Kidney epithelial cell (primary cell): ENCODE measurements around the gene RPUSD1. TPM values are rescaled to one million over a fixed set of nuclear protein-coding genes. Genes with fewer than 3 reads are reported as not detected.

Experiments used
- DNase-seq: peaks from one replicate; pipeline ENCODE4 v3.0.0-alpha.2; 2010; ENCODE audit warnings: low read depth
- H3K27me3 ChIP-seq: 2 replicates; pipeline ENCODE4 v1.6.0; 2011; ENCODE audit warnings: low read length; ENCODE audit not compliant: control insufficient read depth, insufficient read depth
- H3K36me3 ChIP-seq: 2 replicates; pipeline ENCODE4 v1.5.1; 2011; ENCODE audit warnings: low read length; ENCODE audit not compliant: control insufficient read depth, insufficient read depth
- H3K4me3 ChIP-seq: 2 replicates; pipeline ENCODE4 v1.5.1; 2011; ENCODE audit warnings: low read depth, mild to moderate bottlenecking, control low read depth, low read length
- total RNA-seq: library from RNA; depleted of rRNA; stranded (reverse); fragments of >200 nt; gene quantifications from 2 replicates; pipeline ENCODE4 v1.2.3, GENCODE V29; 2015
- TF ChIP-seq, protein P1 (sequence below): IDR thresholded peaks from 2 replicates; pipeline ENCODE4 v1.5.1; 2011; ENCODE audit warnings: mild to moderate bottlenecking, moderate library complexity, low read length, control low read depth, inconsistent platforms; ENCODE audit not compliant: insufficient read depth, poor library complexity, severe bottlenecking

The RPUSD1 gene
- total RNA-seq, 1 donor from 2014 or later: 42.0 TPM

DNA sequence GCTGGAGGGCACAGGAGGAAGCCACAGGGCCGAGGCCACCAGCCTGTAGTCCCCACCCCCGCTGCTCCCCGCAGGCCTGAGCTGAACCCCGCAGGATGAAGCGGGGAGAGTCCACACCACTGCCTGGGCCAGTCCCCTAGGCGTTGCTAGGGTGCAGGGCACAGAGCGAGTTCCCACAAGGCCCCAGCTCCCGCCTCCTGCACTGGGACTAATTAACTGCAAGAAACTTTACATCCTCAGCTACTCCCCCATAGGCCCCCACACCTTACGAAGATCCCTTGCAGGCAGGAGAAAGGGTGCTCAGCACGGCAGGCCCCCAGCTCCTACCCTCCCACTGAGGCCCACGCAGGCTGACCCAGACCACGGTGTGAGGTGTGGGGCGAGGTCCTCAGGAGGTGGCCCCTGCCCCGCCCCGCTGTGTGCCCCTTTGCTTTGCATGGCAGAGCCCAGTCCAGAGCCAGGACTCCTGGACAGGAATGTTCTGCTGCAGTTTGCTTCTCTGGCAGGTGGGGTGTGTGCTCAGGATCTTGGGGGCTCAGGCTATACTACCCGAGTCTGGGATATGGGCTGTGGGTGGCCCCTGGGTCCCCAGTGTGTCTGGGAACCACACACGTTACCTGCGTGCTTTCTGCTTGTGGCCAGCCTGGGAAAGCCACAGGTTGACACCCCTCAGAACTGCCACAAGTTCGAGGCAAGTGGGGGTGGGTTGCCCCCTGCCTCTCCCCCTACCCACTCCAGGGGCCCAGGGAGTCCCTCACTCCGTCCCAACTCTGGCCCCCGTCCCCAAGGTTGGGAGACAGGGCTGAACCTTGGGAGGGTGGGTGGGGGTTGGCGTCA, 11.1 kb upstream of the RPUSD1 start:
- peaks cover 51% of the 10 kb centered on the region for H3K27me3 ChIP-seq
- TF ChIP-seq, protein P1, sequence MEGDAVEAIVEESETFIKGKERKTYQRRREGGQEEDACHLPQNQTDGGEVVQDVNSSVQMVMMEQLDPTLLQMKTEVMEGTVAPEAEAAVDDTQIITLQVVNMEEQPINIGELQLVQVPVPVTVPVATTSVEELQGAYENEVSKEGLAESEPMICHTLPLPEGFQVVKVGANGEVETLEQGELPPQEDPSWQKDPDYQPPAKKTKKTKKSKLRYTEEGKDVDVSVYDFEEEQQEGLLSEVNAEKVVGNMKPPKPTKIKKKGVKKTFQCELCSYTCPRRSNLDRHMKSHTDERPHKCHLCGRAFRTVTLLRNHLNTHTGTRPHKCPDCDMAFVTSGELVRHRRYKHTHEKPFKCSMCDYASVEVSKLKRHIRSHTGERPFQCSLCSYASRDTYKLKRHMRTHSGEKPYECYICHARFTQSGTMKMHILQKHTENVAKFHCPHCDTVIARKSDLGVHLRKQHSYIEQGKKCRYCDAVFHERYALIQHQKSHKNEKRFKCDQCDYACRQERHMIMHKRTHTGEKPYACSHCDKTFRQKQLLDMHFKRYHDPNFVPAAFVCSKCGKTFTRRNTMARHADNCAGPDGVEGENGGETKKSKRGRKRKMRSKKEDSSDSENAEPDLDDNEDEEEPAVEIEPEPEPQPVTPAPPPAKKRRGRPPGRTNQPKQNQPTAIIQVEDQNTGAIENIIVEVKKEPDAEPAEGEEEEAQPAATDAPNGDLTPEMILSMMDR: no peak
- no peaks in the 10 kb centered on the region for H3K36me3 ChIP-seq
- DNase-seq: no peak
- H3K4me3 ChIP-seq: no peak overlapping the region

- DNase-seq: no peak
- TF ChIP-seq, protein P1: no peak
- no peak overlapping the region for H3K4me3 ChIP-seq
- H3K36me3 ChIP-seq: no peaks in the 10 kb centered on the region
- H3K27me3 ChIP-seq: peaks cover 47% of the 10 kb centered on the region
These were observed 10.5 kb upstream of the RPUSD1 start for GRCh38 chr16:798666-799065.

DNA sequence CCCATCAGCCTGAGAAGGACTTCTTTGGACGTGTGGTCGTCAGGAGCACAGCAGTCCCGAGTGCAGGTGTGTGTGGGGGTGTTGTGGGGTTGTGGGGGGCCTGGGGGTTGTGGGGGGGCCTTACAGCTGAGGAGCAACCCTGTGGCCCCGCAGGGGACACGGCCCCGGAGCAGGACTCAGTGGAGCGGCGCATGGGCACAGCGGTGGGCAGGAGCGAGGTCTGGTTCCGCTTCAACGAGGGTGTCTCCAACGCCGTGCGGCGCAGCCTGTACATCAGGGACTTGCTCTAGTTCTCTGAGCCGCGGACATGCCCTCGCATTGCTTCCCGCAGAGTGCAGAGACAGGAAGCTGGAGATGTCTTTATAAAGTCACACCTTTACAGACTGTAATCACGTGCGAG, 9.5 kb upstream of the RPUSD1 start:
- H3K36me3 ChIP-seq: no peaks in the 10 kb centered on the region
- TF ChIP-seq, protein P1: no peak
- no peak overlapping the region for H3K4me3 ChIP-seq
- H3K27me3 ChIP-seq: peaks cover 37% of the 10 kb centered on the region
- DNase-seq: no peak

GRCh38 chr16:797120-797420, 8.9 kb upstream of the RPUSD1 start:
- DNase-seq: no peak
- H3K36me3 ChIP-seq: no peaks in the 10 kb centered on the region
- H3K27me3 ChIP-seq: peaks cover 31% of the 10 kb centered on the region
- no peak overlapping the region for H3K4me3 ChIP-seq
- TF ChIP-seq, protein P1: no peak

GRCh38 chr16:796296-797119, 8.3 kb upstream of the RPUSD1 start:
- TF ChIP-seq, protein P1: no peak
- DNase-seq: no peak
- Histone ChIP-seq H3K36me3 (no peaks in the 10 kb centered on the region), H3K4me3 (no peak overlapping the region), H3K27me3 (peaks cover 25% of the 10 kb centered on the region)
